ENCODE data around the gene LPO. TPM values are rescaled to one million over a fixed set of nuclear protein-coding genes. Genes with fewer than 3 reads are reported as not detected.

LPO gene
- total RNA-seq, 1 donor from 2014 or later: 0.17 TPM

DNA sequence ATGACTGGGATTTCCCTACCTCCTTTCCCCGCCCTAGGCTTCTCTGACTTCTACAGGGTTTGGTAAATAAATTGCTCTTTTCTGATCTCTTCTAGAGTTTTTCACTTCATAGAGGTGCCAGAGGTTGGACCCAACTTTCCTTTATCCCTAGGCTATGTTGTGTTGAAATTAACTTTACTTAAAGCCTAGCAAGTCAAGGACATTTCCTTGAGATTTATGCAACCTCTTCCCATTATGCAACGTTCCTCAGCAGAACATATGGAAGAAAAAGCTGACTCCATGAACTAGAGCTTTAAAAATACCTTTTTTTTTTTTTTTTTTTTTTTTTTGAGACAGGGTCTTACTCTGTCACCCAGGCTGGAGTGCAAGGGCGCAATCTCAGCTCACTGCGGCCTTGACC, 26.9 kb downstream of the LPO start:
- TF ChIP-seq, protein P1, sequence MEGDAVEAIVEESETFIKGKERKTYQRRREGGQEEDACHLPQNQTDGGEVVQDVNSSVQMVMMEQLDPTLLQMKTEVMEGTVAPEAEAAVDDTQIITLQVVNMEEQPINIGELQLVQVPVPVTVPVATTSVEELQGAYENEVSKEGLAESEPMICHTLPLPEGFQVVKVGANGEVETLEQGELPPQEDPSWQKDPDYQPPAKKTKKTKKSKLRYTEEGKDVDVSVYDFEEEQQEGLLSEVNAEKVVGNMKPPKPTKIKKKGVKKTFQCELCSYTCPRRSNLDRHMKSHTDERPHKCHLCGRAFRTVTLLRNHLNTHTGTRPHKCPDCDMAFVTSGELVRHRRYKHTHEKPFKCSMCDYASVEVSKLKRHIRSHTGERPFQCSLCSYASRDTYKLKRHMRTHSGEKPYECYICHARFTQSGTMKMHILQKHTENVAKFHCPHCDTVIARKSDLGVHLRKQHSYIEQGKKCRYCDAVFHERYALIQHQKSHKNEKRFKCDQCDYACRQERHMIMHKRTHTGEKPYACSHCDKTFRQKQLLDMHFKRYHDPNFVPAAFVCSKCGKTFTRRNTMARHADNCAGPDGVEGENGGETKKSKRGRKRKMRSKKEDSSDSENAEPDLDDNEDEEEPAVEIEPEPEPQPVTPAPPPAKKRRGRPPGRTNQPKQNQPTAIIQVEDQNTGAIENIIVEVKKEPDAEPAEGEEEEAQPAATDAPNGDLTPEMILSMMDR (IDR thresholded peaks at IDR 0.05; ENCODE audit: insufficient read depth, low read length, poor library complexity, severe bottlenecking): no peak
- Histone ChIP-seq H3K36me3 (ENCODE audit: control insufficient read depth, insufficient read depth, low read length) (no peaks in the 10 kb centered on the region), H3K4me3 (ENCODE audit: low read depth, low read length) (no peak overlapping the region), H3K27me3 (ENCODE audit: control insufficient read depth, insufficient read depth, low read length) (peaks cover 6% of the 10 kb centered on the region)
- no peak for DNase-seq (ENCODE audit: low read depth)

GRCh38 chr17:58265902-58266875, 27.8 kb downstream of the LPO start:
- no peak overlapping the region for H3K4me3 ChIP-seq (ENCODE audit: low read depth, low read length)
- H3K36me3 ChIP-seq (ENCODE audit: control insufficient read depth, insufficient read depth, low read length): no peaks in the 10 kb centered on the region
- TF ChIP-seq, protein P1 (IDR thresholded peaks at IDR 0.05; ENCODE audit: insufficient read depth, low read length, poor library complexity, severe bottlenecking): no peak
- H3K27me3 ChIP-seq (ENCODE audit: control insufficient read depth, insufficient read depth, low read length): peaks cover 6% of the 10 kb centered on the region
- no peak for DNase-seq (ENCODE audit: low read depth)

DNA sequence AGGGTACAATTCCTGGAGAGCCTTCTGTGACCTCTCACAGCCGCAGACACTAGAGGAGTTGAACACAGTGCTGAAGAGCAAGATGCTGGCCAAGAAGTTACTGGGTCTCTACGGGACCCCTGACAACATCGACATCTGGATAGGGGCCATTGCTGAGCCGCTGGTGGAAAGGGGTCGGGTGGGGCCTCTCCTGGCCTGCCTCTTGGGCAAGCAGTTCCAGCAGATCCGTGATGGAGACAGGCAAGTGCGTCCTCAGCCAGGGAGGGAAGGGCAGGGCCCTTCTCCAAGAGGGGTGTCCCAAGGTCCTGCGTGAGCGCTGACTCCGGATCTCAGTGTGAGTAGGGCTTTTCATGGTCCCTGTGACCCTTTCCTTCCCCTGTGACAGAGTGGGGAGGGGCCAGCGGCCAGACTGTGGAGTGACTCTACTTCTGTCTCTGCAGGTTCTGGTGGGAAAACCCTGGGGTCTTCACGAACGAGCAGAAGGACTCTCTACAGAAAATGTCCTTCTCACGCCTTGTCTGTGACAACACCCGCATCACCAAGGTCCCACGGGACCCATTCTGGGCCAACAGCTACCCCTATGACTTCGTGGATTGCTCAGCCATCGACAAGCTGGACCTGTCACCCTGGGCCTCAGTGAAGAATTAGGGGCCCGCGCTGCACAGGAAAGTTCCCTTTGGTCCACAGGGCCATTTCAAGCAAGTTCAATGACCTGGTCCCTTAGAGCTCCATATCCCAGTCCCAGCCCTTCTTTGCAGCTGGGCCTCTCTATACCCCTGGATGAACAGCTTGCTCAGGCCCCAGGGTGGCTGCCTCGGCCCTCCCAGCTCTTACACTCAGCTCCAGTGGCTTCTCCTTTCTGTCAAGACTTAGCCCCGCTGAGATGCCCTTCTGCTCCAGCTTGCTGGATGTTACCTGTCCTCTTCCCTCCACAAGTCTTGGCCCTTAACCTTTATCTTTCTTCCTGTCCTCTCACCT, 29.3 kb downstream of the LPO start:
- no peak overlapping the region for H3K4me3 ChIP-seq (ENCODE audit: low read depth, low read length)
- DNase-seq (ENCODE audit: low read depth): no peak
- peaks cover 8% of the 10 kb centered on the region for H3K27me3 ChIP-seq (ENCODE audit: control insufficient read depth, insufficient read depth, low read length)
- TF ChIP-seq, protein P1 (IDR thresholded peaks at IDR 0.05; ENCODE audit: insufficient read depth, low read length, poor library complexity, severe bottlenecking): no peak
- no peaks in the 10 kb centered on the region for H3K36me3 ChIP-seq (ENCODE audit: control insufficient read depth, insufficient read depth, low read length)

DNA sequence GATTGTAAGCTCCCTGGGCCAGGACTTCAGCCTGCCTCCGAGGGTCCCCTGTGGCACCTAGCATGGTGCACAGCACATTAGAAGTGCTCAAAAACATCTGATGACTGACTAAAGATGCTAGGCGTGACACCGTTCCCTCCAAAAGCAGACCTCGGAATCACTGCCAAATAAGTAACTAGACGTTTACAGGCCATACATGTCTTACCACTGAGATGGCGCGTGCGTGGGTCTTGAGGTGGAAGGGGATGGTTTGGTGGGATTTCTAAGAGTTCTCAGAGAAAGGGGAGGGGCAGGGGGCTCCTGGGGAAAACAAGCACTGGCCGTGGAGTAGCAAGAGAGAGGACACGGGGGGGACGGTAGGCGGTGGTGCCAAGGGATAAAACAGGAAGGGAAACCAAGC, 29.9 kb downstream of the LPO start:
- H3K36me3 ChIP-seq (ENCODE audit: control insufficient read depth, insufficient read depth, low read length): no peaks in the 10 kb centered on the region
- TF ChIP-seq, protein P1 (IDR thresholded peaks at IDR 0.05; ENCODE audit: insufficient read depth, low read length, poor library complexity, severe bottlenecking): no peak
- H3K4me3 ChIP-seq (ENCODE audit: low read depth, low read length): no peak overlapping the region
- no peak for DNase-seq (ENCODE audit: low read depth)
- H3K27me3 ChIP-seq (ENCODE audit: control insufficient read depth, insufficient read depth, low read length): peaks cover 8% of the 10 kb centered on the region

DNA sequence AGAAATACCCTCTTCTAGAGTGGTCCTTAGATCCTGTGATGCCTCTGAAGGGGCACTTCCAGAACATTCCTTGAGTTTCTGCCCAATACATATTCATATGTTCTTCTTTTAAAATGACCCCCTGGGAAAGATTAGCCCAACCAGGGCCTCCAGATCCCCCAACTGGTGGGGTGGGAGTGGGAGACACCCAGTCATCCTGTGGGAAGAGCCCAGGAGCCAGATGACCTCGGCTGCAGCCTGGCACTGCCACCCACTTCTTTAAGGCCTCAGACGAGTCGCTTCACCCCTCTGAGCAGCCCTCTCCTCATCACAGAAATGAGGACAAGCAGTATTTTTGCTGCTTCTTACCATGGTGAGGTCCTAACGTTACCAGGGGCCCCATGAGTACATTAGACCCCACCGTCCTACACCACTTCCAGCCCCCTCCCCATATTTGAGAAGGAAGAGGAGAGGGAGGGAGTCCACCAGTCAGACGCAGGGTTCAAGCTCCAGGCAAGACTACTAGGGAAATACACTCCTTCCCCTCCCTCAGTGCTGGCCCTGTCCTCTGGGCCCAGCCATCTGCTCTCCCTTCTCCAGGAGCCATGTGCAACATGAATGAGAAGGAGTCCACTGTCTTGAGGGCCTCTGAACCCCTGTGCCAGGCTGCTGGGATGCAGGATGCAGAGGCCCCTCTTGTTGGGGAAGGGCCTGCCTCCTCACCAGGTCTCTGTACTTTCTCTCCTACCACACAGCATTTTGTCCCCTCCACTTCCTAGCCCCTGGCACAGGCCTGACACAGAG, 30.6 kb downstream of the LPO start:
- DNase-seq (ENCODE audit: low read depth): no peak
- Histone ChIP-seq H3K4me3 (ENCODE audit: low read depth, low read length) (no peak overlapping the region), H3K36me3 (ENCODE audit: control insufficient read depth, insufficient read depth, low read length) (no peaks in the 10 kb centered on the region), H3K27me3 (ENCODE audit: control insufficient read depth, insufficient read depth, low read length) (peaks cover 5% of the 10 kb centered on the region)
- TF ChIP-seq, protein P1 (IDR thresholded peaks at IDR 0.05; ENCODE audit: insufficient read depth, low read length, poor library complexity, severe bottlenecking): no peak

Measured in kidney epithelial cell (primary cell).